ENCODE results near the gene CHN2.
A peak's percentile ranks its signal among the peaks of the same experiment; 100 is the strongest.

Gene CHN2

GRCh38 chr7:29340696-29341095, 146.1 kb downstream of the CHN2 start:
- DNase-seq, result no peak

GRCh38 chr7:29341156-29341555, 146.6 kb downstream of the CHN2 start:
- DNase-seq, result no peak

GRCh38 chr7:29342761-29343160, 148.2 kb downstream of the CHN2 start:
- no peak for DNase-seq

- peak; percentile 12 for DNase-seq
Observed at GRCh38 chr7:29343399-29343798, 148.8 kb downstream of the CHN2 start.

- no peak for DNase-seq
Observed at GRCh38 chr7:29344334-29344978, 149.9 kb downstream of the CHN2 start.

- peak; percentile 12 for DNase-seq
Observed at GRCh38 chr7:29345590-29345989, 151.0 kb downstream of the CHN2 start.

GRCh38 chr7:29346231-29346978, 151.8 kb downstream of the CHN2 start:
- DNase-seq, result no peak

- DNase-seq, result no peak
Observed at GRCh38 chr7:29349362-29349761, 154.8 kb downstream of the CHN2 start.

GRCh38 chr7:29350351-29350750, 155.8 kb downstream of the CHN2 start:
- DNase-seq, result no peak

- DNase-seq, result no peak
Observed at GRCh38 chr7:29352041-29352440, 157.5 kb downstream of the CHN2 start.

- no peak for DNase-seq
Observed at GRCh38 chr7:29353810-29354209, 159.2 kb downstream of the CHN2 start.

GRCh38 chr7:29354340-29354739, 159.8 kb downstream of the CHN2 start:
- DNase-seq, result no peak

GRCh38 chr7:29355388-29355787, 160.8 kb downstream of the CHN2 start:
- DNase-seq, result no peak

- no peak for DNase-seq
Observed at GRCh38 chr7:29356631-29357030, 162.1 kb downstream of the CHN2 start.

GRCh38 chr7:29359482-29360093, 165.0 kb downstream of the CHN2 start:
- DNase-seq, result no peak

- DNase-seq, result no peak
Observed at GRCh38 chr7:29360633-29361625, 166.4 kb downstream of the CHN2 start.

GRCh38 chr7:29362380-29362779, 167.8 kb downstream of the CHN2 start:
- no peak for DNase-seq

GRCh38 chr7:29363636-29364425, 169.3 kb downstream of the CHN2 start:
- DNase-seq, result no peak

GRCh38 chr7:29364661-29365060, 170.1 kb downstream of the CHN2 start:
- DNase-seq, result no peak

GRCh38 chr7:29365423-29365822, 170.8 kb downstream of the CHN2 start:
- DNase-seq, result no peak

- DNase-seq, result no peak
Observed at GRCh38 chr7:29367784-29368183, 173.2 kb downstream of the CHN2 start.

- no peak for DNase-seq
Observed at GRCh38 chr7:29369909-29370488, 175.4 kb downstream of the CHN2 start.
